Sigmoid colon (tissue), 7 donors: Measurements from ENCODE around the gene SIGLEC1. TPM values are rescaled to one million over a fixed set of nuclear protein-coding genes. Genes with fewer than 3 reads are reported as not detected.

Source experiments
- DNase-seq: peaks from one replicate; pipeline ENCODE4 v3.0.0-alpha.2; 2019
- H3K27ac ChIP-seq, 4 donors: fragments of 200-600 bp; sonication (generic); one replicate each; pipeline ENCODE4 v1.5.1; 2016 to 2019; ENCODE audit warnings: mild to moderate bottlenecking in 1 of 4
- H3K27me3 ChIP-seq, 3 donors: fragments of 200-600 bp; sonication (generic); one replicate each; pipeline ENCODE4 v1.5.1; 2019; ENCODE audit warnings: mild to moderate bottlenecking in 1 of 3
- H3K36me3 ChIP-seq, 4 donors: fragments of 200-600 bp; sonication (generic); one replicate each; pipeline ENCODE4 v1.5.1; 2016 to 2019
- H3K4me1 ChIP-seq, 4 donors: fragments of 200-600 bp; sonication (generic); one replicate each; pipeline ENCODE4 v1.5.1; 2017 to 2019
- H3K4me3 ChIP-seq, 4 donors: fragments of 200-600 bp; sonication (generic); one replicate each; pipeline ENCODE4 v1.5.1; 2017 to 2019; ENCODE audit warnings: mild to moderate bottlenecking in 2 of 4, moderate library complexity in 1 of 4
- H3K9me3 ChIP-seq, 4 donors: fragments of 200-600 bp in 3 of 4; sonication (generic) in 3 of 4; one replicate each; pipeline versions ENCODE4 v1.5.1 to v1.6.1; 2013 to 2019
- CTCF ChIP-seq, 4 experiments: fragments of 450-650 bp in 3 of 4; fragments of 200-600 bp in 1 of 4; IDR thresholded peaks; one replicate each; pipeline ENCODE4 v1.5.1; 2016 to 2019; ENCODE audit warnings: antibody characterized with exemption in 4 of 4, mild to moderate bottlenecking in 3 of 4, moderate library complexity in 2 of 4
- EP300 ChIP-seq, 4 donors: sonication (generic); formaldehyde crosslinking; IDR thresholded peaks; one replicate each; pipeline ENCODE4 v1.6.1; 2017; ENCODE audit warnings: antibody characterized with exemption in 4 of 4
- POLR2A ChIP-seq, 2 donors: fragments of 450-650 bp; IDR thresholded peaks; one replicate each; pipeline ENCODE4 v1.6.1; 2016; ENCODE audit warnings: antibody characterized with exemption in 2 of 2, mild to moderate bottlenecking in 2 of 2, moderate library complexity in 2 of 2
- POLR2AphosphoS5 ChIP-seq, 4 donors: sonication (generic); formaldehyde crosslinking; IDR thresholded peaks; one replicate each; pipeline ENCODE4 v1.6.1; 2017; ENCODE audit warnings: antibody characterized with exemption in 4 of 4
- WGBS, 2 donors: extraction: QIAGEN DNeasy Blood & Tissue Kit; methylation state at CpG; one replicate each; pipeline ENCODE4 v1.1.7; 2013; 5-methylcytosine and 5-hydroxymethylcytosine counted together
- intact Hi-C: fragments of 100-400 bp; cut with DNase I; formaldehyde crosslinking; loops from one replicate; pipeline ENCODE4 v1.15.1; 2023
- polyA plus RNA-seq, 3 donors: library from polyadenylated mRNA; stranded (reverse); fragments of 200-250 nt; gene quantifications; one replicate each; pipeline ENCODE4 v1.2.3, GENCODE V29; 2013
- total RNA-seq, 4 donors: library from RNA; depleted of rRNA; stranded (reverse); fragments of >200 nt; gene quantifications; one replicate each; pipeline ENCODE4 v1.1.0, GENCODE V29; 2016
- donor health status: healthy with polysubstance abuse.
- donor health status: Bipolar disorder and iron deficiency.
- donor health status: healthy.

The SIGLEC1 gene
- total and polyA plus RNA-seq, 7 donors: 2.4 to 17.1 (median 9.9) TPM

- H3K4me1 ChIP-seq: no peaks in the 10 kb centered on the region
- TF ChIP-seq CTCF (IDR thresholded peaks at IDR 0.05) (no peak), POLR2A (IDR thresholded peaks at IDR 0.05) (no peak), EP300 (IDR thresholded peaks at IDR 0.05) (no peak), POLR2AphosphoS5 (IDR thresholded peaks at IDR 0.05) (no peak)
- H3K4me3 ChIP-seq: no peak overlapping the region
- H3K27ac ChIP-seq: no peak overlapping the region
- intact Hi-C loops: no loop called here
- no peak for DNase-seq
- H3K36me3 ChIP-seq: no peaks in the 10 kb centered on the region
- WGBS, 2 donors: 92% methylated on average over 16 of the region's 16 CpGs
- no peaks in the 10 kb centered on the region for H3K27me3 ChIP-seq
- peaks cover 0 to 6% (median 1%) of the 10 kb centered on the region in 4 donors for H3K9me3 ChIP-seq
These were observed 13.4 kb downstream of the SIGLEC1 start for GRCh38 chr20:3699037-3699436.

- no peaks in the 10 kb centered on the region for H3K4me1 ChIP-seq
- intact Hi-C loops: no loop called here
- TF ChIP-seq EP300 (IDR thresholded peaks at IDR 0.05): no peak
- no peak for TF ChIP-seq POLR2A (IDR thresholded peaks at IDR 0.05)
- TF ChIP-seq CTCF (IDR thresholded peaks at IDR 0.05): no peak
- WGBS, 2 donors: 79 to 86% methylated on average over 6 of the region's 6 CpGs
- H3K27me3 ChIP-seq: no peaks in the 10 kb centered on the region
- H3K36me3 ChIP-seq: no peaks in the 10 kb centered on the region
- H3K4me3 ChIP-seq: no peak overlapping the region
- no peak overlapping the region for H3K27ac ChIP-seq
- DNase-seq: no peak
- H3K9me3 ChIP-seq: peaks cover 0 to 6% (median 1%) of the 10 kb centered on the region in 4 donors
These were observed 13.8 kb downstream of the SIGLEC1 start for GRCh38 chr20:3698591-3699001.

- TF ChIP-seq POLR2A (IDR thresholded peaks at IDR 0.05) (no peak), CTCF (IDR thresholded peaks at IDR 0.05) (no peak), EP300 (IDR thresholded peaks at IDR 0.05) (no peak), POLR2AphosphoS5 (IDR thresholded peaks at IDR 0.05) (no peak)
- intact Hi-C loops: no loop called here
- WGBS, 2 donors: 78 to 82% methylated on average over 18 of the region's 18 CpGs
These were observed 14.7 kb downstream of the SIGLEC1 start for GRCh38 chr20:3697588-3698305.

GRCh38 chr20:3696745-3697587, 15.4 kb downstream of the SIGLEC1 start:
- 81 to 91% methylated on average over 15 of the region's 15 CpGs for WGBS, 2 donors
- intact Hi-C loops: no loop called here
- TF ChIP-seq POLR2A (IDR thresholded peaks at IDR 0.05) (no peak), CTCF (IDR thresholded peaks at IDR 0.05) (no peak), EP300 (IDR thresholded peaks at IDR 0.05) (no peak)
- Histone ChIP-seq H3K4me1 (no peaks in the 10 kb centered on the region), H3K9me3 (peaks cover 0 to 6% (median 1%) of the 10 kb centered on the region in 4 donors), H3K4me3 (no peak overlapping the region), H3K36me3 (no peaks in the 10 kb centered on the region), H3K27me3 (no peaks in the 10 kb centered on the region), H3K27ac (no peak overlapping the region)
- no peak for DNase-seq

More at GRCh38 chr20:3697588-3698305, 14.7 kb downstream of the SIGLEC1 start:
- no peak for DNase-seq
- no peaks in the 10 kb centered on the region for H3K27me3 ChIP-seq
- no peaks in the 10 kb centered on the region for H3K36me3 ChIP-seq
- H3K4me1 ChIP-seq: no peaks in the 10 kb centered on the region
- no peak overlapping the region for H3K4me3 ChIP-seq
- peaks cover 0 to 6% (median 1%) of the 10 kb centered on the region in 4 donors for H3K9me3 ChIP-seq
- H3K27ac ChIP-seq: no peak overlapping the region
